Loucy (cell line): ENCODE measurements around the gene SLCO4A1.

Experiments used
- EZH2phosphoT487 ChIP-seq: fragments of 200-600 bp; IDR thresholded peaks from 2 replicates; pipeline ENCODE4 v1.6.1; 2018; ENCODE audit warnings: antibody characterized with exemption, mild to moderate bottlenecking, moderate library complexity, borderline replicate concordance
- TF ChIP-seq, protein P1 (sequence below): fragments of 200-600 bp; sonication (generic); conservative IDR thresholded peaks from 2 replicates; pipeline ENCODE4 v1.5.1; 2014; ENCODE audit warnings: mild to moderate bottlenecking, antibody characterized with exemption, low read length

DNA sequence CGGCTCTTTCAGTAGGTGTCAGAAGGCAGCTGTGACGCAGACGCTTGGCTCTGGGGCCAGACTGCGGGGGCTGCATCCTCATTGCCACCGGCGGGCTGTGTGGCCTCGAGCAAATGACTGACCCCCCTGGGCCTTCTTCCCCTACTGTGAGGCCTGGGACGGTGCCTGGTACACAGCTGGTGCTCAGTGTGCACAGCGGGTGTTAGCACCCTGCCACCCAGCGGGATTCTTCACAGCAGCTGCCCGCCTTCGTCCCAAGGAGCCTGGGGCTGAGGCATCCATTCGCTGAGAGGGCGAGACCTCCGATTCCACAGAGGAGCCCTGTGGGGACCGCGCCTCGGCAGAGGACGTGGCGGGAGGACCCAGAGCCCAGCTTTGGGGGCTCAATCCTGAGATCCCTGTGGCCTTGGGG lies 10.6 kb downstream of the SLCO4A1 start:
- TF ChIP-seq EZH2phosphoT487 = no peak
- TF ChIP-seq, protein P1, sequence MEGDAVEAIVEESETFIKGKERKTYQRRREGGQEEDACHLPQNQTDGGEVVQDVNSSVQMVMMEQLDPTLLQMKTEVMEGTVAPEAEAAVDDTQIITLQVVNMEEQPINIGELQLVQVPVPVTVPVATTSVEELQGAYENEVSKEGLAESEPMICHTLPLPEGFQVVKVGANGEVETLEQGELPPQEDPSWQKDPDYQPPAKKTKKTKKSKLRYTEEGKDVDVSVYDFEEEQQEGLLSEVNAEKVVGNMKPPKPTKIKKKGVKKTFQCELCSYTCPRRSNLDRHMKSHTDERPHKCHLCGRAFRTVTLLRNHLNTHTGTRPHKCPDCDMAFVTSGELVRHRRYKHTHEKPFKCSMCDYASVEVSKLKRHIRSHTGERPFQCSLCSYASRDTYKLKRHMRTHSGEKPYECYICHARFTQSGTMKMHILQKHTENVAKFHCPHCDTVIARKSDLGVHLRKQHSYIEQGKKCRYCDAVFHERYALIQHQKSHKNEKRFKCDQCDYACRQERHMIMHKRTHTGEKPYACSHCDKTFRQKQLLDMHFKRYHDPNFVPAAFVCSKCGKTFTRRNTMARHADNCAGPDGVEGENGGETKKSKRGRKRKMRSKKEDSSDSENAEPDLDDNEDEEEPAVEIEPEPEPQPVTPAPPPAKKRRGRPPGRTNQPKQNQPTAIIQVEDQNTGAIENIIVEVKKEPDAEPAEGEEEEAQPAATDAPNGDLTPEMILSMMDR = no peak
